Ishikawa (cell line): ENCODE data around the gene SLC4A2.
A peak's percentile ranks its signal among the peaks of the same experiment; 100 is the strongest.

Experiments
- CEBPB ChIP-seq: IDR thresholded peaks from 2 replicates; pipeline ENCODE4 v1.6.1; 2012
- CREB1 ChIP-seq: IDR thresholded peaks from 2 replicates; pipeline ENCODE4 v1.6.1; 2012; ENCODE audit warnings: low read depth
- EGR1 ChIP-seq: IDR thresholded peaks from 2 replicates; pipeline ENCODE4 v1.6.1; 2012
- EP300 ChIP-seq: IDR thresholded peaks from 2 replicates; pipeline ENCODE4 v1.6.1; 2012; ENCODE audit warnings: borderline replicate concordance
- FOXM1 ChIP-seq: IDR thresholded peaks from 2 replicates; pipeline ENCODE4 v1.6.1; 2012; ENCODE audit warnings: low read depth, borderline replicate concordance
- MAX ChIP-seq: IDR thresholded peaks from 2 replicates; pipeline ENCODE4 v1.6.1; 2012
- NFIC ChIP-seq: IDR thresholded peaks from 2 replicates; pipeline ENCODE4 v1.6.1; 2012
- RAD21 ChIP-seq: IDR thresholded peaks from 2 replicates; pipeline ENCODE4 v1.6.1; 2012; ENCODE audit warnings: low read depth
- TAF1 ChIP-seq: IDR thresholded peaks from 2 replicates; pipeline ENCODE4 v1.6.1; 2012; ENCODE audit warnings: low read depth, mild to moderate bottlenecking
- TCF12 ChIP-seq: IDR thresholded peaks from 2 replicates; pipeline ENCODE4 v1.6.1; 2012; ENCODE audit warnings: low read depth
- TEAD4 ChIP-seq: IDR thresholded peaks from 2 replicates; pipeline ENCODE4 v1.6.1; 2012
- USF1 ChIP-seq: IDR thresholded peaks from 2 replicates; pipeline ENCODE4 v1.6.1; 2012
- YY1 ChIP-seq: IDR thresholded peaks from 2 replicates; pipeline ENCODE4 v1.6.1; 2012; ENCODE audit warnings: low read depth
- ZBTB7A ChIP-seq: IDR thresholded peaks from 2 replicates; pipeline ENCODE4 v1.6.1; 2012; ENCODE audit warnings: low read depth
- TF ChIP-seq, protein P1 (sequence below): IDR thresholded peaks from 2 replicates; pipeline ENCODE4 v1.6.1; 2012; ENCODE audit warnings: low read depth, mild to moderate bottlenecking

The SLC4A2 gene

DNA sequence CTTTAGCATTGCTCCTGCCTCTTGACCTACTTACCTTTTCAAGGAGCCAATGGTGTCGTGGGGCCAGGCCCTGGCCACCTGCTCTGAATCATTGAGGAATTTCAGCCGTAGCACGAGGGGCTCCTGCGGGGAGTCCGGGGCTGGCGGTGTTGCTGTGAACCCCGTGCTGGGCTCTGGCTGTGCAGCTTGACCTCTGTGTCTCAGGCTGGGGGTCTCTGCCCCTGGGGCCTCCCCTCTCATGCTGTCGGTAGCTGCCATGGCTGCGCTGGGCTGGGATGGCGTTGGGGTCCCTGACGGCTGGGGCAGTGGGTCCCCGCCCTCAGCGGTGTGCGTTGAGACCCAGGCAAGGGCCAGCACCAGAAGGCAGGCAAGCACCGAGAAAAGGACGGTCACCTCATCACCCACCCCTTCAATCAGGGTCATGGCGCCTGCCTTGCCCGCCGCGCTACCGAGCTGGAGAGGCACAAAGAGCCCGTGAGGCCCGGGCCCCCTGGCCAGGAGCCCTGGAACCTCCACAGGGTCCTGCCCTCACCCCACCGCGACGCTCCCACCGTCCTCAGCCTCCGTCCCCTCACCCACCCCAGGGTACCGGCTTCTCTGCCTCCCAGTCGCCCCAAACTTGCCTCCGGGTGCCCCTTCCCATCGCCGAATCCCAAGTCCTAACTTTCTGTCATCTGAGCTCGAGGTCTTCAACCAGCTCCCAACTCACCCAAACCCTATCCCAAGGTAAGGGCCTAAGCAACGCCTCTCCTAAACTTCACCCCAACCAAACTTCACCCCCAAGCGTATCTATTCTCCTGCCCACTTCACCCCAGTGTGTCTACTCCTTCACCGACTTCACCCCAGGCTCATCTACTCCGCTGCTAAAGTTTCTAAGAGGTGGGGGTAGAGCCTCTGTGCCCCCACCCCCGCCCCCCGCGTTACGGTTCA, 23.0 kb downstream of the SLC4A2 start:
- no peak for TF ChIP-seq EGR1
- no peak for TF ChIP-seq TEAD4
- TF ChIP-seq ZBTB7A, result no peak; the same call in 1 of the 2 replicates

- TF ChIP-seq MAX (peak; percentile 55; the same call in 1 of the 2 replicates), CEBPB (no peak), FOXM1 (no peak), RAD21 (no peak), CREB1 (peak; percentile 29; the same call in 1 of the 2 replicates), EGR1 (no peak), EP300 (no peak), YY1 (0 out of 2 replicates have a peak, but pooled peaks have one; percentile 41), NFIC (no peak), ZBTB7A (no peak), USF1 (peak; percentile 63), TAF1 (peak; percentile 42; the same call in 1 of the 2 replicates), TCF12 (no peak)
- TF ChIP-seq, protein P1, sequence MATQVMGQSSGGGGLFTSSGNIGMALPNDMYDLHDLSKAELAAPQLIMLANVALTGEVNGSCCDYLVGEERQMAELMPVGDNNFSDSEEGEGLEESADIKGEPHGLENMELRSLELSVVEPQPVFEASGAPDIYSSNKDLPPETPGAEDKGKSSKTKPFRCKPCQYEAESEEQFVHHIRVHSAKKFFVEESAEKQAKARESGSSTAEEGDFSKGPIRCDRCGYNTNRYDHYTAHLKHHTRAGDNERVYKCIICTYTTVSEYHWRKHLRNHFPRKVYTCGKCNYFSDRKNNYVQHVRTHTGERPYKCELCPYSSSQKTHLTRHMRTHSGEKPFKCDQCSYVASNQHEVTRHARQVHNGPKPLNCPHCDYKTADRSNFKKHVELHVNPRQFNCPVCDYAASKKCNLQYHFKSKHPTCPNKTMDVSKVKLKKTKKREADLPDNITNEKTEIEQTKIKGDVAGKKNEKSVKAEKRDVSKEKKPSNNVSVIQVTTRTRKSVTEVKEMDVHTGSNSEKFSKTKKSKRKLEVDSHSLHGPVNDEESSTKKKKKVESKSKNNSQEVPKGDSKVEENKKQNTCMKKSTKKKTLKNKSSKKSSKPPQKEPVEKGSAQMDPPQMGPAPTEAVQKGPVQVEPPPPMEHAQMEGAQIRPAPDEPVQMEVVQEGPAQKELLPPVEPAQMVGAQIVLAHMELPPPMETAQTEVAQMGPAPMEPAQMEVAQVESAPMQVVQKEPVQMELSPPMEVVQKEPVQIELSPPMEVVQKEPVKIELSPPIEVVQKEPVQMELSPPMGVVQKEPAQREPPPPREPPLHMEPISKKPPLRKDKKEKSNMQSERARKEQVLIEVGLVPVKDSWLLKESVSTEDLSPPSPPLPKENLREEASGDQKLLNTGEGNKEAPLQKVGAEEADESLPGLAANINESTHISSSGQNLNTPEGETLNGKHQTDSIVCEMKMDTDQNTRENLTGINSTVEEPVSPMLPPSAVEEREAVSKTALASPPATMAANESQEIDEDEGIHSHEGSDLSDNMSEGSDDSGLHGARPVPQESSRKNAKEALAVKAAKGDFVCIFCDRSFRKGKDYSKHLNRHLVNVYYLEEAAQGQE, result no peak
These were observed 23.9 kb downstream of the SLC4A2 start, which contains the start of gene TMUB1 for GRCh38 chr7:151083071-151083823. Gene TMUB1, minus strand, starts transcription at chr7:151083493. Its CDS starts 930 bp downstream, at chr7:151082563.

DNA sequence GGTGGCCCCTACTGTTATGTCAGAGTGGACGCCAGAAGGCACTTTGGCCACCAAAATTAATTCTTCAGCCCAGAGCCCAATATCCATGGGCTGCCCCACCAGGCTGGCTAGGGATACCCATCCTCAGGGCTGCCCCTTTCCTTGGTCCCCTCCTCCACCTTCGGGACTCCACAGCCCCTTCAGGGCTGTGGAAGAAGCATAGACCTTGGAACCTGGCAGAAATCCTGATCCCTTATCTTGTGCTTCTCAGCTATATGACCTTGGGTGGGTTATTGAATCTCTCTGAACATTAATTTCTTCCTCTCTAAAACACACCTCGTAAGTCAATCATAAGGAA, 24.4 kb downstream of the SLC4A2 start:
- TF ChIP-seq TCF12 (no peak), RAD21 (no peak), CREB1 (no peak), EGR1 (no peak), ZBTB7A (no peak), NFIC (no peak), TEAD4 (no peak), CEBPB (no peak), EP300 (no peak), FOXM1 (no peak), USF1 (no peak), YY1 (no peak), TAF1 (no peak), MAX (no peak)
- TF ChIP-seq, protein P1, result no peak

DNA sequence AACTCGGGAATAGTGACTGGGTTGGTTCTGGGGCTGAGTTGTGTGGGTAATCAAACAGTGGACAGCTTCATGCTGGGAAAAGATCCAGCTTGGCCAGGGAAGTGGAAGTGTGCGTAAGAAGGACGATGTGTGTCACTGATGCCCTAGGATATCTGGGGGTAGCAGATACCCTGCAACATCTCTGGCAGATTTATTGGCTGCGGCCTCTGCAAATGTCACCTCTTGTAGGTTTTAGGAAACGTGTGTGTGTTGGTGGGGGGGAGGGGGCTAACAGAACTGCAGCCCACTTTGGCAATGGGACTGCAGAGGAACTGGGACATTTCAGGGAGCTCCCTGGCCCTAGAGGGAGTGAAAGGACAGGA, 25.9 kb downstream of the SLC4A2 start:
- TF ChIP-seq ZBTB7A (no peak), MAX (no peak), TCF12 (no peak), RAD21 (no peak), TEAD4 (no peak), NFIC (no peak), CEBPB (no peak), FOXM1 (no peak)
- TF ChIP-seq, protein P1, result no peak
